ENCODE measurements around the gene LGR4.

DNA sequence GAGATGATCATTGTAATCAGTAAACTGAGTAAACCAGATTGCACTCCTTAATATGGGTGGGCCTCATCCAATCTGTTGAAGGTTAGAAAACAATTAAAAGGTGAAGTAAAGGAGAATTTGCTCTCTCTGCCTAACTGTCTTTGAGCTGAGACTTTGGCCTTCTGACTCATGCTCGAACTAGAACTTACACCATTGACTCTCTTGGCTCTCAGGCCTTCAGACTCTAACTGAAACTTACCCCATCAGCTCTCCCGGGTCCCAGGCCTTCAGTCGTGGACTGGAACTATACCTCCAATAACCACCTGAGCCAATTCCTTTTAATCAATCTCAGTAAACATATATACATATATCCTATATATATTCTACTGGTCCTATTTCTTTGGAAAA lies 34.0 kb downstream of the LGR4 start:
- TF ChIP-seq EZH2 (IDR thresholded peaks at IDR 0.05; ENCODE audit: insufficient read depth, poor library complexity, severe bottlenecking), result no peak
- no peak for TF ChIP-seq EZH2phosphoT487 (IDR thresholded peaks at IDR 0.05; ENCODE audit: insufficient read depth, low read depth)
